Neural crest cell (in vitro differentiated cells): ENCODE results near the gene PRXL2B. TPM values are rescaled to one million over a fixed set of nuclear protein-coding genes. Genes with fewer than 3 reads are reported as not detected.

Experiments used
- DNase-seq: peaks from one replicate; pipeline ENCODE4 v3.0.0; 2021; ENCODE audit warnings: low read depth, mixed read lengths, low spot score
- H3K27ac Mint-ChIP-seq: one replicate; pipeline ENCODE4 v1.8.0; 2021; ENCODE audit warnings: mild to moderate bottlenecking, mixed read lengths; ENCODE audit not compliant: unreplicated experiment
- H3K27me3 Mint-ChIP-seq: 2 replicates; pipeline ENCODE4 v1.8.0; 2021; ENCODE audit warnings: low read depth, mild to moderate bottlenecking, mixed read lengths
- H3K36me3 Mint-ChIP-seq: 2 replicates; pipeline ENCODE4 v1.8.0; 2021; ENCODE audit warnings: low read depth, mild to moderate bottlenecking, mixed read lengths
- H3K4me1 Mint-ChIP-seq: 2 replicates; pipeline ENCODE4 v1.8.0; 2021; ENCODE audit warnings: mixed read lengths
- H3K4me3 Mint-ChIP-seq: one replicate; pipeline ENCODE4 v1.8.0; 2021; ENCODE audit warnings: mild to moderate bottlenecking, mixed read lengths
- H3K9me3 Mint-ChIP-seq: 2 replicates; pipeline ENCODE4 v1.8.0; 2021; ENCODE audit warnings: mixed read lengths
- total RNA-seq: library from RNA; stranded (reverse); gene quantifications from 2 replicates; pipeline ENCODE4 v1.2.1, GENCODE V29; 2021
- TF ChIP-seq, protein P1 (sequence below): fragments of 200-600 bp; sonication (generic); conservative IDR thresholded peaks from 2 replicates; pipeline ENCODE4 v1.5.0; 2021; ENCODE audit warnings: antibody characterized with exemption, mild to moderate bottlenecking

PRXL2B gene
- total RNA-seq, 1 donor from 2014 or later = 51.3 TPM

GRCh38 chr1:2596530-2597333, 10.2 kb downstream of the PRXL2B start:
- Mint-ChIP-seq H3K4me3 (no peak overlapping the region), H3K27ac (no peak overlapping the region), H3K27me3 (peaks cover 7% of the 10 kb centered on the region), H3K4me1 (no peaks in the 10 kb centered on the region), H3K9me3 (peaks cover 4% of the 10 kb centered on the region), H3K36me3 (no peaks in the 10 kb centered on the region)
- no peak for DNase-seq
- TF ChIP-seq, protein P1, sequence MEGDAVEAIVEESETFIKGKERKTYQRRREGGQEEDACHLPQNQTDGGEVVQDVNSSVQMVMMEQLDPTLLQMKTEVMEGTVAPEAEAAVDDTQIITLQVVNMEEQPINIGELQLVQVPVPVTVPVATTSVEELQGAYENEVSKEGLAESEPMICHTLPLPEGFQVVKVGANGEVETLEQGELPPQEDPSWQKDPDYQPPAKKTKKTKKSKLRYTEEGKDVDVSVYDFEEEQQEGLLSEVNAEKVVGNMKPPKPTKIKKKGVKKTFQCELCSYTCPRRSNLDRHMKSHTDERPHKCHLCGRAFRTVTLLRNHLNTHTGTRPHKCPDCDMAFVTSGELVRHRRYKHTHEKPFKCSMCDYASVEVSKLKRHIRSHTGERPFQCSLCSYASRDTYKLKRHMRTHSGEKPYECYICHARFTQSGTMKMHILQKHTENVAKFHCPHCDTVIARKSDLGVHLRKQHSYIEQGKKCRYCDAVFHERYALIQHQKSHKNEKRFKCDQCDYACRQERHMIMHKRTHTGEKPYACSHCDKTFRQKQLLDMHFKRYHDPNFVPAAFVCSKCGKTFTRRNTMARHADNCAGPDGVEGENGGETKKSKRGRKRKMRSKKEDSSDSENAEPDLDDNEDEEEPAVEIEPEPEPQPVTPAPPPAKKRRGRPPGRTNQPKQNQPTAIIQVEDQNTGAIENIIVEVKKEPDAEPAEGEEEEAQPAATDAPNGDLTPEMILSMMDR = no peak

- Mint-ChIP-seq H3K9me3 (peaks cover 4% of the 10 kb centered on the region), H3K27me3 (peaks cover 11% of the 10 kb centered on the region), H3K4me3 (no peak overlapping the region), H3K4me1 (no peaks in the 10 kb centered on the region), H3K27ac (peak overlapping the region; percentile 83), H3K36me3 (no peaks in the 10 kb centered on the region)
- DNase-seq = no peak
- TF ChIP-seq, protein P1 = no peak
Observed at GRCh38 chr1:2597441-2598328, 11.1 kb downstream of the PRXL2B start.

DNA sequence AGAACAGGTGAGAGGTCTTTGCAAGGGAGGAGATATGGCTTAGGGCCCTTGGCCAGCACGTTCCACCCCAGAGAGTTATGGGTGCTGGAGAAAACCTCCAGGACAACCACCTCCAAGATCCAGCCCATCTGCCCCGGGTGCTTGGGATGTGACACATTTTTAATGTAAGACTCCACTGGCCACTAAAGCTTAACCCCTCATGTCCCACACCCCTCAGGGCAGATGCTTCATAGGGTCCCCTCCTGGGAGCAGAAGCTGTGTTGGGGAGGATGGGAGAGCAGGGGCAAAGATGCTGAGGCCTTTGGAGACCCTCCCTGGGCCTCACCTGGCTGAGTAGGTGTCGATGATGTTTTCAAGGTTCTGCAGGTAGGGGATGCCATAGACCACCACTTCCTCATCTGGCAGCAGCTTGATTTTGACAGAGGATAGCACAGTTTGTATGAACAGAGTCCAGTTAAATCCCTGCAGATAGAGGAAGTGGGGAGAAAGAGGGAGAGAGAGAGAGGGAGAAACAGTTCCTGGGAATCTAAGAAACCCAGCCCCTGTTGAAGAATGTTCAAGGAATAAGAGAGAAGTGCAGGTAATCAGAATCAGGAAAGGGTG, 11.9 kb downstream of the PRXL2B start:
- Mint-ChIP-seq H3K4me1 (no peaks in the 10 kb centered on the region), H3K9me3 (peaks cover 4% of the 10 kb centered on the region), H3K4me3 (no peak overlapping the region), H3K27me3 (peaks cover 13% of the 10 kb centered on the region), H3K36me3 (no peaks in the 10 kb centered on the region), H3K27ac (no peak overlapping the region)
- TF ChIP-seq, protein P1 = no peak
- DNase-seq = no peak

DNA sequence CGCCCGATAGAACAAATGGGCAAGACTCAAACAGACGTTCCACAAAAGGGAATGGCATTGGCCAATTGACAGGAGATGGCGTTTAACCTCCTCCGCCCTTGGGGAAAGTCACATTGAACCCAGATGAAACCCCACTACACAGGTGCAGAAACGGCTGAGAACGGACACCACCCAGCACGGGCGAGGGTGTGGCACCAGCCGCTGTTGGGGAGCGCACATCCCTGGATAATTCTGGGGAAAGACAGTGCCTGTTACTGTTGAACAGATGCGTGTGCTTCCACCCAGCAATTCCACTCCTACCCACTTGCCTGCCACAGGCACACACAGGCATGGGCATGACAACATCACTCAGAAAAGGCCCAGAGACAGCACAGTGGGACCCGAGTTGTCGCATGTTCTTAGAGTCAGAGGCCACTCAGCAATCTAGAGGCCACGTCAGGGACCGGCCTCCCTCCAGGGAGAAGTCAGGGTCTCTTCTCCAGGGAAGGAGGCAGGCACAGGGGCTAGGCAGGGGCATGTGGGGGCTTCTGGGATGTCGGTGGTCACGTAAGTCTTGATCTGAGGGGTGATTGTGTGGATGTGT, 15.2 kb downstream of the PRXL2B start:
- H3K4me1 Mint-ChIP-seq = no peaks in the 10 kb centered on the region
- peaks cover 13% of the 10 kb centered on the region for H3K27me3 Mint-ChIP-seq
- H3K27ac Mint-ChIP-seq = no peak overlapping the region
- peaks cover 4% of the 10 kb centered on the region for H3K9me3 Mint-ChIP-seq
- no peak overlapping the region for H3K4me3 Mint-ChIP-seq
- no peak for DNase-seq
- TF ChIP-seq, protein P1 = no peak
- no peaks in the 10 kb centered on the region for H3K36me3 Mint-ChIP-seq

DNA sequence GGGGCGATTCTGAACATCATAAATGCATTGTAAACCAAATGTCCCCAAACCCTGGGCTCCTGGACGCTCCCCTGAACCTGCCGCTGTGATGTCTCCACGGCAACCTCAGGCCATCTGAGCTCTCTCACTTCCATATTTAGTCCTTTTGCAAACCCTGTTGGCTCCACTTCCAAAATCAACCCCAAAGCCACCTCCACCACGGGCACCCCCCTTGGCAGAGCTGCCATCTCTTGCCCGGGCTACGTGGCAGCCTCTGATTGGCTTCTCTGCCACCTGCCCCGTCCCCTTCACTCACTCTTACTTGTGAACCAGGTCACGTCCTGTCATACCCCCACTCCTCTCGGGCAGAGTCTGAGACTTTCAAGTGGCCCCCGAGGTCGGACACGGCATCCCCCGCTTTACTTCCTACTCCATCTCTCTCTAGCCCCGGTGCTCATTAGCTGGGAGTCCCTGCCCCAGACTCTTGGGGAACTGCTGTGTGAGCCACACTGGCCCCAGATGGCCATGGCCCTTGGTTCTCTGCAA, 15.8 kb downstream of the PRXL2B start:
- no peaks in the 10 kb centered on the region for H3K4me1 Mint-ChIP-seq
- no peak for DNase-seq
- TF ChIP-seq, protein P1 = no peak

More for the DNA sequence above, 15.8 kb downstream of the PRXL2B start:
- Mint-ChIP-seq H3K27ac (peak overlapping the region; percentile 39), H3K4me3 (no peak overlapping the region), H3K36me3 (no peaks in the 10 kb centered on the region), H3K27me3 (peaks cover 13% of the 10 kb centered on the region), H3K9me3 (peaks cover 4% of the 10 kb centered on the region)
